Astrocyte (in vitro differentiated cells and primary cell): ENCODE measurements around the gene TIGD2.

Experiments
- CTCF ChIP-seq: IDR thresholded peaks from 2 replicates; pipeline ENCODE4 v1.5.1; 2011; ENCODE audit warnings: low read depth, mild to moderate bottlenecking, inconsistent platforms, low read length, moderate library complexity; ENCODE audit not compliant: insufficient read depth
- EZH2 ChIP-seq: IDR thresholded peaks from 2 replicates; pipeline ENCODE4 v1.6.1; 2012; ENCODE audit warnings: mild to moderate bottlenecking, low read length, inconsistent platforms; ENCODE audit not compliant: insufficient read depth

GRCh38 chr4:89162496-89162895 is 51.2 kb downstream of the TIGD2 start:
- TF ChIP-seq CTCF = no peak
- no peak for TF ChIP-seq EZH2
